Thyroid gland (tissue), 4 donors: ENCODE measurements around the gene KCNMB2.

Experiments used
- POLR2A ChIP-seq, 2 donors: fragments of 450-650 bp; IDR thresholded peaks; one replicate each; pipeline ENCODE4 v1.6.1; 2017; ENCODE audit warnings: antibody characterized with exemption in 2 of 2, mild to moderate bottlenecking in 2 of 2, moderate library complexity in 1 of 2
- TF ChIP-seq, protein P1 (sequence below), 6 experiments: fragments of 200-600 bp in 3 of 6; fragments of 450-650 bp in 3 of 6; sonication (generic) in 3 of 6; IDR thresholded peaks; one replicate each; pipeline ENCODE4 v1.5.1; 2016 to 2019; ENCODE audit warnings: antibody characterized with exemption in 6 of 6, mild to moderate bottlenecking in 2 of 6, inconsistent platforms in 1 of 6, moderate library complexity in 1 of 6

DNA sequence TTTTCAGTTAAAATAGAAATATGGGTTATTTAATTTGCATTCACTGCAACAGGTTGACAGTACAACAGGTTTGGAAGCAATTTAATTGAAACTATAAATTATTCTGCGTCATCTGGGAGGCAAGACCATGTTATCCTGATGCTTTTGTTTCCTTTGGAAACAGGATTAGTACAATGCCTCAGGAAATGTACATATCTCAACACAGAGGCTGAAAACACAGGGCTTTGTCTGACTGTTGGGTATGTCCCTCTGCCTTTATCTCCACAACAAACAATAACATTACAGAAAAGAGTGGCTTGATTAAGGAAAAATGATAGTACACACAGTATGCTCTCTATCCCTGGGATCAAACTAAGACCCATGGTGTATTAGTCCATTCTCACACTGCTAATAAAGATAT is 95.7 kb downstream of the KCNMB2 start:
- TF ChIP-seq POLR2A (IDR thresholded peaks at IDR 0.05), result no peak
- TF ChIP-seq, protein P1, sequence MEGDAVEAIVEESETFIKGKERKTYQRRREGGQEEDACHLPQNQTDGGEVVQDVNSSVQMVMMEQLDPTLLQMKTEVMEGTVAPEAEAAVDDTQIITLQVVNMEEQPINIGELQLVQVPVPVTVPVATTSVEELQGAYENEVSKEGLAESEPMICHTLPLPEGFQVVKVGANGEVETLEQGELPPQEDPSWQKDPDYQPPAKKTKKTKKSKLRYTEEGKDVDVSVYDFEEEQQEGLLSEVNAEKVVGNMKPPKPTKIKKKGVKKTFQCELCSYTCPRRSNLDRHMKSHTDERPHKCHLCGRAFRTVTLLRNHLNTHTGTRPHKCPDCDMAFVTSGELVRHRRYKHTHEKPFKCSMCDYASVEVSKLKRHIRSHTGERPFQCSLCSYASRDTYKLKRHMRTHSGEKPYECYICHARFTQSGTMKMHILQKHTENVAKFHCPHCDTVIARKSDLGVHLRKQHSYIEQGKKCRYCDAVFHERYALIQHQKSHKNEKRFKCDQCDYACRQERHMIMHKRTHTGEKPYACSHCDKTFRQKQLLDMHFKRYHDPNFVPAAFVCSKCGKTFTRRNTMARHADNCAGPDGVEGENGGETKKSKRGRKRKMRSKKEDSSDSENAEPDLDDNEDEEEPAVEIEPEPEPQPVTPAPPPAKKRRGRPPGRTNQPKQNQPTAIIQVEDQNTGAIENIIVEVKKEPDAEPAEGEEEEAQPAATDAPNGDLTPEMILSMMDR (IDR thresholded peaks at IDR 0.05), result no peak
